HCEC 1CT (cell line): Measurements from ENCODE around the gene TSFM.

ENCODE experiments used
- DNase-seq: peaks from one replicate; pipeline ENCODE4 v3.0.0-alpha.2; 2017

The TSFM gene

GRCh38 chr12:57749061-57749460 is 33.5 kb upstream of the TSFM start:
- DNase-seq, result no peak

GRCh38 chr12:57750561-57751431 is 31.8 kb upstream of the TSFM start:
- no peak for DNase-seq

- peak; percentile 62 for DNase-seq
Measured at GRCh38 chr12:57751432-57751787, 31.2 kb upstream of the TSFM start.

- peak; percentile 100 for DNase-seq
Measured at GRCh38 chr12:57751788-57752667, 30.6 kb upstream of the TSFM start, which contains the start of gene CDK4. Gene CDK4, minus strand, starts transcription at chr12:57752310. Its CDS starts 593 bp downstream, at chr12:57751717.

- no peak for DNase-seq
Measured at GRCh38 chr12:57752668-57753000, 30.0 kb upstream of the TSFM start.

- DNase-seq, result no peak
Measured at GRCh38 chr12:57753756-57754337, 28.7 kb upstream of the TSFM start.

- DNase-seq, result no peak
Measured at GRCh38 chr12:57754411-57755193, 28.0 kb upstream of the TSFM start, which contains the start of gene MARCHF9. Gene MARCHF9, plus strand, starts transcription at chr12:57755103. Its CDS starts 426 bp downstream, at chr12:57755529.

- DNase-seq, result peak; percentile 0
Measured at GRCh38 chr12:57755194-57755453, 27.5 kb upstream of the TSFM start.

GRCh38 chr12:57755454-57756372 is 26.9 kb upstream of the TSFM start:
- DNase-seq, result peak; percentile 0

- DNase-seq, result peak; percentile 0
Measured at GRCh38 chr12:57756406-57757341, 25.9 kb upstream of the TSFM start.

- DNase-seq, result no peak
Measured at GRCh38 chr12:57757771-57758170, 24.8 kb upstream of the TSFM start.

- peak; percentile 0 for DNase-seq
Measured at GRCh38 chr12:57758552-57759359, 23.8 kb upstream of the TSFM start.

- DNase-seq, result peak; percentile 0
Measured at GRCh38 chr12:57759360-57759980, 23.1 kb upstream of the TSFM start.

- peak; percentile 0 for DNase-seq
Measured at GRCh38 chr12:57760347-57760982, 22.1 kb upstream of the TSFM start.

GRCh38 chr12:57761391-57761998 is 21.1 kb upstream of the TSFM start:
- DNase-seq, result no peak

GRCh38 chr12:57762463-57762862 is 20.1 kb upstream of the TSFM start:
- DNase-seq, result peak; percentile 0

GRCh38 chr12:57763881-57764661 is 18.5 kb upstream of the TSFM start:
- DNase-seq, result no peak
